ENCODE data around the gene EIF4E2.

EIF4E2 gene

GRCh38 chr2:232580648-232580981, 30.1 kb downstream of the EIF4E2 start:
- H3K27ac ChIP-seq = peak overlapping the region; percentile 78
- no peak for TF ChIP-seq CTCF (conservative IDR thresholded peaks at IDR 0.05)

DNA sequence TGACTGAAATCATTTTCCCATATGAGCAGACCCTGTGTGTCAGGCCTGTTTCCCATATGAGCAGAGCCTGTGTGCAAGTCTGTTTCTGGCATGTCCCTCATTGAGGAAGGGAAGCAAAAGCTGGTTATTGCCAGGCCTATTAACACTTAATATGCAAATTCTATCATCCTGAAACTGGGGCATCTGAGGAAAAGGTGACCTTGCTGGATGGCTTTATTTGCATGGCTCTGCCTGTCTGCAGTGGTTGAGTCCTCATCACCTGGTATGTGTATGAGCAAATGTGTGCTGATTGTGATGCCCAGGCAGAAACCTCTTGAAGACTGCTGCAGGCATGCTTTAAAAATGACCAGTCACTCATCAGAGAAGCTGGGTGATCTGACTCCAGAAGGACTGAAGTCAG, 31.2 kb downstream of the EIF4E2 start:
- TF ChIP-seq CTCF (conservative IDR thresholded peaks at IDR 0.05) = no peak

DNA sequence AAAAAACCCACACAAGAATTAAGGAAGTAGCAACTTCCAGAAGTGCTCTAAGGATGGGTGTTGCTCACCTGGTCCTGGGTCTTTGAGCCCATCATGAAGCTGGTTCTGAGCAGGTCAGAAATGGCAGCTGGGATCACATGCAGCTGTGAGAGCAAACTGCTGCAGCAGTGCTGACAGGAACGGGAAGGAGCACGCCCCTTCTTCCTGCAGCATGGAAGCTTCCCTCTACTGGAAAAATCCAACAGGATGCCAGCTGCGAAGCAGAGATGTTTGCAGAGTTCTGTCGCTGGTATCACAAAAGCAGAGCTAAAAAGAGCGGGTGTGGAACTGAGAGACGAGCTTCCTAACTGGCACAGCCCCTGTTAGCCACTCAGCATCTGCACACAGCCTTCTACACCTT, 33.7 kb downstream of the EIF4E2 start:
- no peak overlapping the region for H3K27ac ChIP-seq
- TF ChIP-seq CTCF (conservative IDR thresholded peaks at IDR 0.05) = no peak

More for the DNA sequence above, 31.2 kb downstream of the EIF4E2 start:
- H3K27ac ChIP-seq = peak overlapping the region; percentile 78; the same call in 1 of the 2 replicates

DNA sequence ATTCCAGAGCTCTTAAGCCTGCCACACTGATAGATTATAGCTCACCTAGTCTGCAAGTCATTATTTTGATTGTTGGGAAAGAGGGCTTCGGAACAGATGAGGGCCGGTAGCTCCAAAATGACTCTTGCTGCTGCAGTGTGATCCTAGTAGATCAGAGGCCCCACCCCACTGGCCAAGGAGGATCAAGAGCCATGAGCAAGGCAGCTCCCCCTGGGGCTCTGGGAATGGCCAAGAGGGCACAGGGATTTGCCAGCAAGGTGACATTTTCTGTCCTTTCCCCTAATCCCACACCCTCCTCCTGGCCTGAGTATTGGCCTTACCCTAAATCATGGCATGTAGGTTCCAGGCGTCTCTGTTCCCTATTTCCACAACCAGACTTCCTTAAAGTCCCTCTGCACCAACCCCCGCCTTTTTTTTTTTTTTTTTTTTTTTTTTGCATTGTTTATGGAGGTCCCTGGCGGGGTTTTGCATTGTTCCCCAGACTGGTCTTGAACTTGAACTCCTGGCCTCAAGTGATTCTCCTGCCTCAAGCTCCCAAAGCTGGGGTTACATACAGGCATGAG, 36.5 kb downstream of the EIF4E2 start:
- H3K27ac ChIP-seq = no peak overlapping the region

GRCh38 chr2:232587512-232587911, 37.0 kb downstream of the EIF4E2 start:
- no peak for TF ChIP-seq CTCF (conservative IDR thresholded peaks at IDR 0.05)
- H3K27ac ChIP-seq = peak overlapping the region; percentile 82; the same call in 1 of the 2 replicates

More for the DNA sequence above, 36.5 kb downstream of the EIF4E2 start:
- TF ChIP-seq CTCF (conservative IDR thresholded peaks at IDR 0.05) = no peak

GRCh38 chr2:232588031-232588430, 37.5 kb downstream of the EIF4E2 start:
- TF ChIP-seq CTCF (conservative IDR thresholded peaks at IDR 0.05) = no peak

DNA sequence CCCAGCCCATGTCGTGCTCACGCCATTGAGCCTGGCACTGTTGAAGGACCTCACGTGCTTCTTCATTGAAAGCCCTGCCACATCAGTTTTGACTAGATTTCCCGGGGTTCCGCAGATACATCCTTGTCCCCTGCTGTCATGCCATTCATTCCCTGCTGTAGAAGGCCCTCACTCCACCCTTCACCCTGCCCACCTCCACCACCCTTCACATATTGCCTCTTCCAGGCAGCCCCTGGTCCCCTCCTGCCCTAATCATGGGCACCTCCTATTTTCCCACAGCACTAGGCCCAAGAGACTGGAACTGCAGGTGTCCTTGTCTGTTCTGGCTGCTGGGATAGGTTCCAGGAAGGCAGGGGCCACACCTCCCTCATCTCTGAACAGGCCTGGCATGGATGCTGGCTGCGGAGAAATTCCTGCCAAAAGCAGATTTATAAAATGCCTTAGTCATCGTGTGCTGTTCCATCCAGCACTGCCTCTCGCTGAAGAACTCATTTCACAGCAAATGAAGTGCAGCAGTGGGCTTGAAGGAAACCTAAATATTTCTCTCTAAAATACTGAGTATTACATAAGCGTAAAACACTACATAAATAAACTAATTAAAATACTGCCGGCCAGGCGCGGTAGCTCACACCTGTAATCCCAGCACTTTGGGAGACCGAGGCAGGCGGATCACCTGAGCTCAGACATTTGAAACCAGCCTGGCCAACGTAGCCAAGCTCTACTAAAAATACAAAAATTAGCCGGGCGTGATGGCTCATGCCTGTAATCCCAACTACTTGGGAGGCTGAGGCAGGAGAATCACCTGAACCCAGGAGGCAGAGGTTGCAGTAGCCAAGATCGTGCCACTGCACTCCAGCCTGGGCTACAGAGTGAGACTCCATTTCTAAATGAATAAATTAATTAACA, 38.4 kb downstream of the EIF4E2 start:
- TF ChIP-seq CTCF (conservative IDR thresholded peaks at IDR 0.05) = no peak
- peak overlapping the region; percentile 82 for H3K27ac ChIP-seq

More at GRCh38 chr2:232588031-232588430, 37.5 kb downstream of the EIF4E2 start:
- H3K27ac ChIP-seq = peak overlapping the region; percentile 82
